Hepatocyte (in vitro differentiated cells): Measurements from ENCODE around the gene ZNRF3.

ENCODE experiments used
- CTCF ChIP-seq: fragments of 200-600 bp; sonication (generic); IDR thresholded peaks from 2 replicates; pipeline ENCODE4 v1.5.1; 2016; ENCODE audit warnings: antibody characterized with exemption, mild to moderate bottlenecking; ENCODE audit not compliant: poor library complexity
- EZH2 ChIP-seq: fragments of 200-600 bp; sonication (generic); IDR thresholded peaks from 2 replicates; pipeline ENCODE4 v1.6.1; 2016; ENCODE audit warnings: antibody characterized with exemption, mild to moderate bottlenecking, borderline replicate concordance
- EZH2phosphoT487 ChIP-seq: fragments of 200-600 bp; sonication (generic); IDR thresholded peaks from one replicate; pipeline ENCODE4 v1.6.1; 2018; ENCODE audit warnings: antibody characterized with exemption, mild to moderate bottlenecking, low read depth, moderate library complexity; ENCODE audit not compliant: unreplicated experiment, severe bottlenecking

- TF ChIP-seq CTCF (no peak), EZH2 (no peak), EZH2phosphoT487 (no peak)
Measured at GRCh38 chr22:28909375-28909774, 26.0 kb downstream of the ZNRF3 start.
